Neural cell (in vitro differentiated cells): ENCODE measurements around the gene ANKRD13B.

ENCODE experiments used
- EP300 ChIP-seq: fragments of 450-650 bp; conservative IDR thresholded peaks from 2 replicates; pipeline ENCODE4 v1.6.1; 2014; ENCODE audit warnings: antibody characterized with exemption, mild to moderate bottlenecking, moderate library complexity; ENCODE audit not compliant: poor library complexity, severe bottlenecking
- POLR2AphosphoS5 ChIP-seq: IDR thresholded peaks from 2 replicates; pipeline ENCODE4 v1.6.1; 2012
- RAD21 ChIP-seq: fragments of 450-650 bp; conservative IDR thresholded peaks from 2 replicates; pipeline ENCODE4 v1.6.1; 2014; ENCODE audit warnings: antibody characterized with exemption, mild to moderate bottlenecking, moderate library complexity
- TAF1 ChIP-seq: IDR thresholded peaks from 2 replicates; pipeline ENCODE4 v1.6.1; 2012; ENCODE audit warnings: low read depth
- TF ChIP-seq, protein P1 (sequence below): fragments of 450-650 bp; IDR thresholded peaks from 2 replicates; pipeline ENCODE4 v1.5.1; 2014; ENCODE audit warnings: antibody characterized with exemption, mild to moderate bottlenecking, moderate library complexity; ENCODE audit not compliant: poor library complexity, severe bottlenecking

GRCh38 chr17:29642171-29642611 lies 49.3 kb downstream of the ANKRD13B start:
- TF ChIP-seq, protein P1, sequence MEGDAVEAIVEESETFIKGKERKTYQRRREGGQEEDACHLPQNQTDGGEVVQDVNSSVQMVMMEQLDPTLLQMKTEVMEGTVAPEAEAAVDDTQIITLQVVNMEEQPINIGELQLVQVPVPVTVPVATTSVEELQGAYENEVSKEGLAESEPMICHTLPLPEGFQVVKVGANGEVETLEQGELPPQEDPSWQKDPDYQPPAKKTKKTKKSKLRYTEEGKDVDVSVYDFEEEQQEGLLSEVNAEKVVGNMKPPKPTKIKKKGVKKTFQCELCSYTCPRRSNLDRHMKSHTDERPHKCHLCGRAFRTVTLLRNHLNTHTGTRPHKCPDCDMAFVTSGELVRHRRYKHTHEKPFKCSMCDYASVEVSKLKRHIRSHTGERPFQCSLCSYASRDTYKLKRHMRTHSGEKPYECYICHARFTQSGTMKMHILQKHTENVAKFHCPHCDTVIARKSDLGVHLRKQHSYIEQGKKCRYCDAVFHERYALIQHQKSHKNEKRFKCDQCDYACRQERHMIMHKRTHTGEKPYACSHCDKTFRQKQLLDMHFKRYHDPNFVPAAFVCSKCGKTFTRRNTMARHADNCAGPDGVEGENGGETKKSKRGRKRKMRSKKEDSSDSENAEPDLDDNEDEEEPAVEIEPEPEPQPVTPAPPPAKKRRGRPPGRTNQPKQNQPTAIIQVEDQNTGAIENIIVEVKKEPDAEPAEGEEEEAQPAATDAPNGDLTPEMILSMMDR: no peak
- TF ChIP-seq RAD21 (no peak), TAF1 (no peak), POLR2AphosphoS5 (no peak), EP300 (no peak)
